ENCODE data around the gene CDKN2D.
"Not testable (repeated sequence)": the region's sequence is repeated elsewhere in the genome, so short reads cannot be mapped to it uniquely, and the experiment has no call there.

Gene CDKN2D

DNA sequence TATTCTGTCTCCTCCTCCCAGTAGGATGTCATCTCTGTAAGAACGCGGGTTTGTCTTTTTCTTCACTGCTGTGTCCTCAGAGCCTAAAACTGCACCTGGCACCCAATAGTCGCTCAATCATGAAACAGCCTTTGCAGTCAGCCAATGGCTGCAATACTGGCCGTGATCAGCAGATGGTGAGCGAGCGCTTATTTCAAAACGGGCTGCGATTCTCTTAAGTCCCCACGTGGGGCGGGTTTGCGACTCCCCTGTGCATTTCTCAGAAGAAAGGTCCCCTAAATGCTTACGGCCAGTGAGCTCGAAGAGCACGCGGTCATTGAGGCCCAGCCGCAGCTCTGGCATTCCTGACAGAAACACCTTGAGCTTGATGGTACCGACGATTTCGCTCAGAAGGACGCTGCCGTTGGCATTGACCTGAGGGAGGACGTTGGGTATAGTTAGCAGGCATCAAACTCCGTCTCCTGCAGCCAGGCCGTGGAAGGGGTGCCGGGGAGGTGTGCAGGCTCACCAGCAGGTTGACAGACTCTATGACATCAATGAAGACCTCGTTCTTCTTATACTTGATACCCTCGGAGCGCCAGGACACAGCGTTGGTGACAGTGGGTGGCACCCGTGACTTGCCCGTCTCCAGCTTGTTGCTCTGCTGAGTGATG lies 12.3 kb upstream of the CDKN2D start:
- DNase-seq (ENCODE audit: low read depth), result peak; percentile 93
- H3K4me3 ChIP-seq (ENCODE audit: low read length), result no peak overlapping the region
- TF ChIP-seq, protein P1, sequence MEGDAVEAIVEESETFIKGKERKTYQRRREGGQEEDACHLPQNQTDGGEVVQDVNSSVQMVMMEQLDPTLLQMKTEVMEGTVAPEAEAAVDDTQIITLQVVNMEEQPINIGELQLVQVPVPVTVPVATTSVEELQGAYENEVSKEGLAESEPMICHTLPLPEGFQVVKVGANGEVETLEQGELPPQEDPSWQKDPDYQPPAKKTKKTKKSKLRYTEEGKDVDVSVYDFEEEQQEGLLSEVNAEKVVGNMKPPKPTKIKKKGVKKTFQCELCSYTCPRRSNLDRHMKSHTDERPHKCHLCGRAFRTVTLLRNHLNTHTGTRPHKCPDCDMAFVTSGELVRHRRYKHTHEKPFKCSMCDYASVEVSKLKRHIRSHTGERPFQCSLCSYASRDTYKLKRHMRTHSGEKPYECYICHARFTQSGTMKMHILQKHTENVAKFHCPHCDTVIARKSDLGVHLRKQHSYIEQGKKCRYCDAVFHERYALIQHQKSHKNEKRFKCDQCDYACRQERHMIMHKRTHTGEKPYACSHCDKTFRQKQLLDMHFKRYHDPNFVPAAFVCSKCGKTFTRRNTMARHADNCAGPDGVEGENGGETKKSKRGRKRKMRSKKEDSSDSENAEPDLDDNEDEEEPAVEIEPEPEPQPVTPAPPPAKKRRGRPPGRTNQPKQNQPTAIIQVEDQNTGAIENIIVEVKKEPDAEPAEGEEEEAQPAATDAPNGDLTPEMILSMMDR (IDR thresholded peaks at IDR 0.05; ENCODE audit: insufficient read depth, low read depth, low read length, missing control alignments), result peak; percentile 99

GRCh38 chr19:10577951-10578350 lies 9.2 kb upstream of the CDKN2D start:
- TF ChIP-seq, protein P1 (IDR thresholded peaks at IDR 0.05; ENCODE audit: insufficient read depth, low read depth, low read length, missing control alignments), result no peak
- H3K4me3 ChIP-seq (ENCODE audit: low read length), result no peak overlapping the region
- DNase-seq (ENCODE audit: low read depth), result no peak

DNA sequence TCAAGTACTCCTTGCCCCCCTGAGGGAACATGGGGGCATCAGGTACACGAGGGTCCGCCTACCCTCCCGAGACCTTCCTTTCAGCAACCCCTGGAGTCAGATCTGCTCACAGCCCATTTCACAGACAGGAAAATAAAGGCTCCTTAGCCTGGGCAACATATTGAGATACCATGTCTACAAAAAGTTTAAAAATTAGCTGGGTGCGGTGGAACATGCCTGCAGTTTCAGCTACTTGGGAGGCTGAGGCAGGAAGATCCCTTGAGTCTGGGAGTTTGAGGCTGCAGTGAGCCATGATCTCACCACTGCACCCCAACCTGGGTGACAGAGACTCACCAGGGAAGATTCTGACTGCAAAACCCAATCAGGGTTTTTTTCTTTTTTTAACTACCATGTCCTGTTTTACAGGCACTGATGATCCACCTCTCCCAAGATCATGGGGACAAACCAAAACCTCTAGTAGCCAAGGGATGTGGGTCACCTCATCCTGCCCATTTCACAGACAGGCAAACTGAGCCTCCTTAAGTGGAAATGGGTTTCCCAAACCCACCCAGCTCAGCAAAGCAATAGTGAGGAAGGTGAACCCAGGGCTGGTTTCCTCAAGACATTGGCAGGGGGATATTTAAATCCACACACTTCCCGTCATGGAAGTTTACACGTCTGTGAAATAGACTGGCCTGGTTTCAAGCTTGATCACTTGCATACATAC lies 6.4 kb upstream of the CDKN2D start:
- TF ChIP-seq, protein P1 (IDR thresholded peaks at IDR 0.05; ENCODE audit: insufficient read depth, low read depth, low read length, missing control alignments), result no peak
- no peak overlapping the region for H3K4me3 ChIP-seq (ENCODE audit: low read length)
- no peak for DNase-seq (ENCODE audit: low read depth)

GRCh38 chr19:10574462-10574861 lies 5.7 kb upstream of the CDKN2D start:
- TF ChIP-seq, protein P1 (IDR thresholded peaks at IDR 0.05; ENCODE audit: insufficient read depth, low read depth, low read length, missing control alignments), result no peak

GRCh38 chr19:10573793-10574192 lies 5.0 kb upstream of the CDKN2D start:
- DNase-seq (ENCODE audit: low read depth); H3K4me3 ChIP-seq (ENCODE audit: low read length): not testable (repeated sequence)

More at GRCh38 chr19:10574462-10574861, 5.7 kb upstream of the CDKN2D start:
- DNase-seq (ENCODE audit: low read depth), result no peak
- H3K4me3 ChIP-seq (ENCODE audit: low read length), result no peak overlapping the region

DNA sequence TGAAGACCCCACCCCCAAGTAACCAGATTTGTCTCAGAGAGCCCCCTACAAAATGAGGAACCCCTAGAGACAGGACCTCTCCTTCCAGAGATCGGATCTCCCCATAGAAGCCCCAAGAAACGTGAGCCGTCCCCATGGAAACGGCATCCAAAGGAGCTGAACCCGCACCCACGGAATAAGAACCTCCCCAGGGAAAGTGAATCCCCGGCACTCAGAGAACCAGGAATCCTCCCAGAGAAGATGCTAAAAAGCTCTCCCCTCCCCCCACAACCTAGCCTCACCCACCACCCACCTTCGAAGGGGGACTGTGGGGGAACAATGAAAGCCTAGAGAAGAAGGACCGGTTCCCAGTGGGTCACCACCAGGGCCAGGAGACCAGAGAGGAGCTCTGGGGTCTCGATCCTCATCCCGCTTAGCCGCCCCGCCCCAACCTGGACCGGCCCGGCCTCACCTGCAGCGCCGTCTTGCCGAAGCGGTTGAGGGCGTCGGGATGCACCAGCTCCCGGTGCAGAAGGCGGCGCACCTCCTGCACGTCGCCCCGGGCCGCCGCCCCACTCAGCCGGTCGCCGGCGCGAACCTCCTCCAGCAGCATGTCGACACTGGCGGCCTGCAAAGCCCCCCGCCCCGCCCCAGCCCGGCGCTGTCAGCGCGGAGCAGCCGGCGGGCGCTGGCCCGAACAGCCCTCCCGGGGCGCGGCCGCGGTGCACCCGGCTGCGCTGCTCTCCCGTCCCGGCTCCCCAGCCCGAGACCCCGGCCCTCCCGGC lies 535 bp downstream of the CDKN2D start:
- DNase-seq (ENCODE audit: low read depth), result peak; percentile 74
- TF ChIP-seq, protein P1 (IDR thresholded peaks at IDR 0.05; ENCODE audit: insufficient read depth, low read depth, low read length, missing control alignments), result no peak
- peak overlapping the region; percentile 58 for H3K4me3 ChIP-seq (ENCODE audit: low read length)

DNA sequence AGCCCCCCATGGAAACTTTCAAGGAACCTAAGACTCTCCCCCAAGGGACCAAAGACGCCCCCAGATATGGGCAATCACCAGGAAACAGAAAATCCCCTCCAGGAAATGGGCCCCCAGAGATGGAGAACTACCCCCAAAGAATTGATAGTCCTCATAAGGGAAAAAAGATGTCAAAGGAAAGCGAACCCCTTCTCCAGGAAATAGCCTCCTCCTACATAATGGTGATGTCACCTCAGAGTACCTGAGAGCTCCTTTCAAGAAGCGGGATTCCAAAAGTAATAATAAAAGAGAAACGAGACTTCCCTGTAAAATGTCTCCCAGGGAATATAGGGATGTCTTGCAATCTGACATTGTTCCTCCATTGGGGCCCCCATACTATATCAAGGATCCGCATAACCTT lies 1.1 kb downstream of the CDKN2D start:
- TF ChIP-seq, protein P1 (IDR thresholded peaks at IDR 0.05; ENCODE audit: insufficient read depth, low read depth, low read length, missing control alignments), result no peak
- H3K4me3 ChIP-seq (ENCODE audit: low read length), result peak overlapping the region; percentile 58
- DNase-seq (ENCODE audit: low read depth), result no peak

All from epithelial cell of esophagus (primary cell).